Smooth muscle cell of the brain vasculature (primary cell): ENCODE measurements around the gene AEBP1.

ENCODE experiments used
- DNase-seq: peaks from one replicate; pipeline ENCODE4 v3.0.0-alpha.2; 2012; ENCODE audit warnings: low read depth, low spot score

The AEBP1 gene

DNA sequence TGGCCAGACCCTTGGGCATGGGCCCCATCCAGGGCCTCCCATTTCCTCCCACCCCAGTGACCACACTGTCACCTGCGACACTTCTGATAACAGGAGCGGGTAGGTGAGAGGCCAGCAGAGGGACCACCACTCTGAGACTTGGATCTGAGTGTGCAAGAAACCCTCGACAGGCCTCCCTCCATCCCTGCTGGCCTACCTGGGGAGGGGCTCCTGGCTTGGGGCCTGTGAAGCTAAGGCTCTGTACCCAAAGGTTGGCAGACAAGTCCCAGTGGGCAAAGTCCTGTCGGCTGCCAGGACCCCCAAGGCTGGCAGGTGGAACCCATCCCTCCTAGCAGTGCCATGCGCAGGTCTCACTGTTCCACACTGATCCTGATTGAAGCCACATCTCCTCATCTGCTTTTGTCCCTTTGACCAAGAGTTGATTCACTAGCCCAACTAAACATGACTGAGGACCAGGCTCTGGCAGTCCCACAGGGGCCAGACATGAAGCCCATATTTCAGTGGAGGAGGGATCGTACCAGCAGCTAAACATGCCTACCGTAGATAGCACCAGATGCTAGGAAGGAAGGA, 37.6 kb upstream of the AEBP1 start:
- no peak for DNase-seq

DNA sequence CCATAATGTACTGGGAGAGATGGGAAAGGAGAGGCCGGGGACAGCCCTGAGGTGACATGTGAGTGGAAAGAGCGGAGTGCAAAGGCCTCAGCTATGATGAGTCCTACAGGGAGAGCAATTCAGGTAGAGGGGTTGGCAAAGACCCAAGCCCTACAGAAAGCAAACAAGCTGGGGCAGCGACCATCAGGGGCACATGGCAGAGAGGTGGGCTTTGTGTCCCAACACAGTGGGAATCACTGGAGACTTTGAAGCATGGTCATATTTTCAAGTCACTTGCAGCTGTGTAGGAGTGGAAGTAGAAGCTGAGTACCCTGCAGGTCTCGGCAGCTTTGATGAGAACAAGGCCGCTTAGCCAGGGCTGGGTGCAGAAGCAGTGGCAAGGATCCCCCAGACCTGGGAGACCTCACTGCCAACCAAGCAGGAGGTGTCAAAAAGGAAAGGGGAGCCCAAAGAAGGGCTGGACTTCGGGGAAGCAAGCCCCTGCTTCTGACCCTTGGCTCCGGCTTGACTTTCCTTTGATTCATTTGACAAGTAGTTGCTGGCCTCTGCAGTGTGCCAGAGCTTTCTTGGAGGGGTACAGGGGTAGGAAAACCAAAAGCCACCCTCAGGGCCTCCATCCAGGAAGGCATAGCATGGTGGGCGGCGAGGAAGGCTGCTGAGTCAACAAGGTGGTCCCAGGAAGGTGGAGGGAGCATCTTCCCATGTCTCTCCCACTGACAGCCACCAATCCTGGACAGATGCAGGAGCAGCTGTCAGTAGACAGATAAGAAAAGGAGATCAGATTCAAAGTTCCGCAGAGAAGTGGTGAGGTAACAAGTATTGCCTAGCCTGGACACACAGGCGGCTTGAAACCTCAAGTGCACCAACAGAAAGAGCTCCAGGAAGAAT, 36.8 kb upstream of the AEBP1 start:
- DNase-seq = no peak

DNA sequence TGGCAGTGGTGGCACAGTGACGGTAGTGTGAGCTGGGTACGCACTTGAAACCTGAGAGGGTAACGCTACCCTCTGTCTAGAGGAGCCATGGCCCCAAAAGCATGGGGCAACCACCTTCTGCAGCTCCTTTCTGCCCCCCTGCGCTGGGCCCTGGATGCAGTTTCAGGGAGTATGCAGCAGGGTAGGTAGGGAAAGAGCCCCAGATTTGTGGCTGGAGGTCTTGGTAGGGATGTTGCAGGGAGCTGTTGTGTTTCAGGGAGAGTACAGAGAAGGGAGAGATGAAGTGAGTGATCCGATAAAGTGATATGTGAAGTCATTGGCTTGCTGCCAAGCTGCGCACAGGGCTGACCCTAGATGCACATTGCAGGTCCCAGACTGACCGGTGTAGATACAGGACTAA, 36.1 kb upstream of the AEBP1 start:
- no peak for DNase-seq

DNA sequence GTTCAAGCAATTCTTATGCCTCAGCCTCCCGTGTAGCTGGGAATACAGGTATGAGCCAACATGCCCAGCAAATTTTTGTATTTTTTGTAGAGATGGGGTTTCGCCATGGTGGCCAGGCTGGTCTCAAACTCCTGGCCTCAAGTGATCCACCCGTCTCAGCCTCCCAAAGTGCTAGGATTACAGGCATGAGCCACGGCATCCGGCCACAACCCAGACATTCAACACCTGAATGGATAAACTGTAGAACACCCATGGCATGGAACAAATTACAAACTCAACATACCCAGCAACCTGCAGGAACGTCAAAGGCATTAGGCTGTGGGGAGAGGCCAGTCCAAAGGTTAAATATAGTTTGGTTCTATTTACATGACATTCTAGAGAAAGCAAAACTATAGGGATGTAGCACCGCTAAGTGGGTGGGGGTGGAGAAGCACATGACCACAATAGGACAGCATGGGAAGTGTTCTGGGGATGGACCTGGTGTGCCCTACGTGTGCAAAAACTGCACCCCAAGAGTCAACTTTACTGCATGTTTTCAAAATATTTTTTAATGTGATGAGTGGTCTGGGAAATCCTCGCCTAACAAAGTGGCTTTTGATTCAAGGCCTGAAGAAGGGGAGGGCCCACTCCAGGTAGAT, 32.3 kb upstream of the AEBP1 start:
- no peak for DNase-seq

DNA sequence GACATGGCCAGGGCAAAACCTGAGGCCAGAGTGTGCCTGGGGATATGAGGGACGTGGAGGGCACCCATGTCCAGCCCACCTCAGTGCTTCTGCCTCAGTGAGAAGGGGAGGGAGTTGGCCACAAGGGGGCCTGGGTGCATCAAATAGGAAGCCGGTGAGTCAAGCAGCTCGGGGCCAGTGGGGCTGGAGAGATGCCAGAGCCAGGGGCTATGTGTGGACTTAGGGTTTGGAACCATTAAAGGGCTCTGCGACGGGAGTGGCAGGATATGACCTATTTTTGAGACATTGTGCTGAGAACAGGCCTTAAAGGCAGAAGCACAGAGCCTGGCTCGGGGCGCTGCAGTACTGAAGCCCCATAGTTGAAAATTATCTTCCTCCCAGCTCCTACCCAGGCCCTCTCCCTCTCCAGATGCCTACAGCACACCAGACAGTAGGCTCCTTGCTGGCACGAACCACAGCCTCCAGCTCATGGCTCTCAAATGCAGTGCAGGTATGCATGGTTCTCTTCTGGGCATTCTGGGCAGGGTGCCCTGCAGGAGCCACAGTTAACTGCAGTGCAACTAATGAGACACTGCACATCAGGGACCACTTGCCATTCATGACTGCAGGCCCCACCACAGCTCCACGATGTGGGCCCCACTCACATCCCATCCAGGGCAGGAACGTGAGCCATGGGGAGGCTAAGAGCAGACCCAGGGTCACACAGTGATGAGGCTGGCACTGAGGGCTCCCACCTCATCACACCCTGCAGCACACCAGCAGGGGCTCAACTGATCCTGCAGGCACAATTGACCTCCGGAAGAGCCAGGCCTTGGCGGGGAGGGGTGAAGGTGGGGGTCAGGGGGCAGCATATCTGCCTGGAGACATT, 31.5 kb upstream of the AEBP1 start:
- DNase-seq = peak; percentile 70

DNA sequence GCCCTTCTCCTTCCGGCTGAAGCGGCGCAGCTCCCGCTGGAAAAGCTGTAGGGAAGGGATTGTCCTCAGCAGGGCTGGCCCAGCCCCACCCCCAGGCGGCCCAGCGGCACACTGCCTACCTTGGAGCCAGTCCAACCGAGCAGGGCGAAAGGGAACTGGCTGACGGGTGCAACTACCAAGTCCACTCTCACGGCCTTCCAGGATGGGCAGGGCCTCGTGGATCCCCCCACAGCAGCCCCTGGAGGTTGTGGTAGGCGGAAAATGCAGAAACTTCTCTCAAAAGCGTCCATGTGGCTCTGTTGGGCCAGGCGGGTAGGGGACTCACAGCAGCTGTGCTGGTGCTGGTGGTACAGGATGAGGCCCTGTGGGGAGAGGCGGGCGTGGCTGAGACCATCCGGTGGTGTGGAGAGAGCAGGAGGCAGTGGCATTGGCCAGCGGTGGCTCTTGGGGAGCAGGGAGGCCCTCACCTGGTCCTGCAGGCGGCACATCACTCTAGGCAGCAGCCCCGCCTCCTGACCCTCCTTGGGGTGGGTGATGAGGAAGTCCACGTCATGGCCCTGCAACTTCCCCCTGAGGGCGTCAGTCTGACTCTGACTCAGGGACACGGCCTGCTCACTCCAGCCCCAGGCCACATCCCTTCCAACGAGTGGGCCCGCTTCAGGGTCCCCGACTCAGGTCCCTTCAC, 30.3 kb upstream of the AEBP1 start:
- no peak for DNase-seq

DNA sequence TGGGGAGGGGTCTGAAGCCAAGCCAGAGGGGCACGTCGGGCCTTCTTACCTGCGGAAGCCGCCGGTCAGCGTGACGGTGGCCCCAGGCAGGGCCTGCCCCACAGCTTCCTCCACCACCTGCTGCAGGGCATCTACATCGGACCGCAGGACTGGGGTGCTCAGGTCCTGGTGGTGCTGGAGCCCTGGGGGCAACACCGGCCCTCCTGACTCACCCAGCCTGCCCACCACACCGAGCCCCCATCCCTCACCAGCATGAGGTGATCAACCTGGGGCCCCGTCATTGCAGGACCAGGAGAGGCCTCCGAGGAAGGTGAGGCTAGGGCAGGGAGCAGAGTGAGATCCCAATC, 29.8 kb upstream of the AEBP1 start:
- no peak for DNase-seq

DNA sequence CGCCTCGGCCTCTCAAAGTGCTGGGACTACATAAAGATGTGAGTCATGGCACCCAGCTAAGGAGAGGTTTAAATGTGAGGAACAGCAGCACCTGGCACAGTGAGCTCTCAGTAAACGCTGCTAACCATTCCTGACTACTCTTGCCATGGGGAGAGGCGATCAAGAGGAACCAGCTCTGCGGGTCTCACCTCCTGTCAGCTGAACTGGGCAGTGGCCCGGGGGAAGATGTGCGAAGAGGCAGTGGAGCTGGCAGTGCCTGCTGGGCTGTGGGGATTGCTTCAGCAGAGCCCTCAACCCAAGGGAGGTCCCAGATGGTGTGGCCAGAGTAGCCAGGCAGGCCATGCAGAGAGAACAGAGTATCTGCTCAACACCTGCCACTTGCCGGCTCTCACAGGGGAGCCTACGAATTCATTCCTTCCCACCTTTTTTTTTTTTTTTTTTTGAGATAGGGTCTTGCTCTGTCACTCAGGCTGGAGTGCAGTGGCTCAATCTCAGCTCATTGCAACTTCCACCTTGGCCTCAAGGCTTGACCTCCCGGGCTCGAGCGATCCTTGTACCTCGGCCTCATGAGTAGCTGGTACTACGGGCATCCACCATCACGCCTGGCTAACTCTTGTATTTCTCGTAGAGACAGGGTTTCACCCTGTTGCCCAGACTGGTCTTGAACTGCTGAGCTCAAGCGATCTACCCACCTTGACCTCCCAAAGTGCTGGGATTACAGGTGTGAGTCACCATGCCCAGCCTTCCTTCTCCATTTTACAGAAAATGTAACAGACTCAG, 28.7 kb upstream of the AEBP1 start:
- no peak for DNase-seq

DNA sequence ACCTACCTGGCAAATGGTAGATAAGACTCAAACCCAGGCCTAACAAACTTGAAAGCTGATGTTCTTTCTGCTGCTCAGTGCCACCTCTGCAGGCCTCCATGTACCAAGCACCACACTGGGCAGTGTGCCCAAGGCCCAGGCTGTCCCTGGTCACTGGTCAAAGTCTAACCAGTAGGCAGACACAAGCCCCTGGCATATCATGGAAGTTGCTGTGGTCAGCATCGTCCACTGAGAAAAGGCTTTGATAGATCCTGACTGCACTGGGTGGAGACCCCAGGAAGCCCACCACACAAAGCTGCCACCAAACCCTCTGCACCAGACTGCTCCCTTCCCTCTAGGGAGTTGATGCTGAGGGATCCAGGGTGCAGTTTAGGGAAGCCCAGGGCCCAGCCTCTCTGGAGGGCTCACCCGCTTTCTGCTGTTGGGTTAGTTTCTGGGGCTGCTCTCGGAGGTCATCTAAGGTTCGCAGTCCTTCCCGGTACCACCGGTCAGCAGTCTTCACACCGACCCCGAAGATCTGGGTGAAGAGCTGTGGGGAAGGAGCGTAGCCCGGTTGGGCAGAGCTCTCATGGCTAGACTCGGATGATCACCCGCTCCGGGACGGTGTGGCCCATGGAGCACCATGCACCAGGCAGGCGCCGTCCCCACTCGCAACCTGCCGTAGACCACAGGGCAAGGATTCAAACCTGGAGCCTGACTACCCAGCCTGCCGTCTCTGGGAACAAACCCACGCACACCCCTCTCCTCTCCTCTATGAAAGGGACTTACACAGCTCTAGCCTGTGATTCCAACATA, 27.8 kb upstream of the AEBP1 start:
- no peak for DNase-seq

DNA sequence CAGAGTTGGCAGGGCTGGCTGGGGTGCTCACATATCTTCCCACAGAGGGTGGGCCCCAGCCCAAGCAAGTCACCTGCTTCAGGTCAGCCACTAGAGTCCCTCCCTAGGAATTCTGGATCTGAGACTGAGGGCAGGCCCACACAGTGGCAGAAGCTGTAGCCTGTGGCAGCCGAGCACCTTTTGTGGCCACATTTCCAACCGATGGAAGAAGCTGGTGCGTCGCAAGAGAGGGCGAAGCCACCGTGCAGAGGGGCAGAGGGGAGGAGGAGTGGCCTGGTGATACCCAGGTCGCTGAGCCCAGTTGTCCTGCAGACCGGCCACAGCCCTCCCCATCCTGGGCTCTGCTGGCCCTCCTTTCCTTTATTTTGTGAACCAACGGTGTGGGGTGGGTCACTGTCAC, 27.1 kb upstream of the AEBP1 start:
- no peak for DNase-seq

DNA sequence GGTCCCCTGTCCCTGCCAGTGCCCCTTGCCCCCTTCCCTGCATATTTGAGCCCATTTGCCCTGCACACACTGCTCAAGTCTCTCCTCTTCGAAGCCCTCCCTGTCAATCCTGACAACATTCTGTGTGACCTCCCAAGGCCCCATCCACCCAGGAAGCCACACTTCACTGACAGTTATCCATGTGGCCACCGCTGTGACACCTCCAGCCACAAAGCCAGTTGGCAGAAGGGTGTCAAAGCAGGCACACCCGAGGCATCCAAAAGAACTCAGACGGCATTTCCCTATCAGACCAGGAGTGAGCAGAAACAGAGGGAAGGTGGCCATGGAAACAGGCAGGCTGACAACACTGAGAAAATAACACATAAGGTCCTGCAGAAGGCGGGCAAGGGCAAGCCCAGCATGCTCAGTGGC, 26.5 kb upstream of the AEBP1 start:
- no peak for DNase-seq

DNA sequence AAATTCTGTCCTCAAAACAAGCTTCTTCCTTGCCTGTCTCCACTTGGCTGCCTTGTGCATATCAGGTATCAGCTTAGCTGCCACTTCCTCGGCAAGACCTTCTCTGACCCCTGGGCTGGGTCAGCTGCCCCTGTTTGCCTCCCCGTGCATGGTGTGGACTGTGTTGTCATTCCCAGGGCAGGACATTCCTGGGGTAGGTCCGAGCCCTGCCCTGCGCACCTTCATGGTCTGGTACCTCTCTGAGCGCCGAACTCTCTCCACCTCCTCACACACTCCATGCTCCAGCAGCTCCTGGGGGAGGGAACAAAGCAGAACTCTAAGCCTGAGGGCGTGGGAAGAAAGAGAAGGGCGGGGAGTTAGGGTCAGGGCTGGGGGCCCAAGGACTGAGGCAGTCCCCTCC, 25.6 kb upstream of the AEBP1 start:
- DNase-seq = no peak

DNA sequence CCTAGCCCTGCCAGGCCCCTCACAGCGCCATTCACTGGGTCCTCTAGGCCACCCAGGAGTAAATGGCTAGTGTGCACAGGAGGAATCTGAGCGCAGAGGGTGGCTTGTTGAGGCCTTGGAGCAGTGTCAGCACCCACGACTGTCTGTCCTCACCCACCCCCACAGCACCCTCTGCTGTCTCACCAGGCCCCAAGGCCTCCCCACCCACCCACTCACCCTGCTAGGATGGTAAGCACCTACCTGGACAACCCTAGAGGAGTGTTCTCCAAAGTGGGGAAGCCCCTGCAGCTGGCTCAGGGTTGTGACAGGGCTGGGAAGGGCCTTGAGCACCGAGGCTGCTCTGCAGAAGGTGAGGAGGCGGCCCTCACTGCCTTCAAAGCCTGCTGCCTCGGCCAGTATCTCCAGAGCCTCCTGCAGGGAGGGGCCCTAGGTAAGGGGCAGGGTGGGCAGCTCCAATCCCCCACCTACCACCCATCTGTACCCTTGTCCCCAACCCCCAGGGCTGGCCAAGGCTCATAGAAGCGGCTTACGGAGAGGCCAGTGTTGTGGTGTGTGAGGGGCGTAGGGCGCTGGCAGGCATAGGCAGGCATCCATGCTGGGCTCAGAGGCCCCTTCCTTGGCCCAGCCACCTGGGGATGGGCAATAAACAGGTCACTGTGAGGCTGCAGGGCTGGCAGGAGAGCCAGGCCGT, 24.7 kb upstream of the AEBP1 start:
- no peak for DNase-seq

DNA sequence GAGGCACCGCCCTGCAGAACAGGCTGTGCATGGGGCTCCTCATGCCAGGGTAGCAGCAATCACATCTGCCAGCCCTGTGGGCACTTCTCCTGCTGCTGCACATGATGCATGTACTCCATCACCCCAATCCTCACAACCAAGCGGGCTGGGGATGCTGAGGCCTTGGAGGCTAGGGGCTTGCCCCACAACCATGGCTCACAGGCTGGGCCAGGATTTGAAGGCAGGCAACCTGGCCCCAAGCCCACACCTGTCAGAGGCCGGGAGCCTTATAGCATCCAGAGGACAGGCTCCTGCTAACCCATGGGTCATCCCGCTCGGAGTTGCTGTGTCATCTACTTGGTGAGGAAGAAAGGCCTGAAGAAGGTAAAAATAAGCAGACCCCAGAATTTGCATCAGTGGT, 24.0 kb upstream of the AEBP1 start:
- DNase-seq = no peak

DNA sequence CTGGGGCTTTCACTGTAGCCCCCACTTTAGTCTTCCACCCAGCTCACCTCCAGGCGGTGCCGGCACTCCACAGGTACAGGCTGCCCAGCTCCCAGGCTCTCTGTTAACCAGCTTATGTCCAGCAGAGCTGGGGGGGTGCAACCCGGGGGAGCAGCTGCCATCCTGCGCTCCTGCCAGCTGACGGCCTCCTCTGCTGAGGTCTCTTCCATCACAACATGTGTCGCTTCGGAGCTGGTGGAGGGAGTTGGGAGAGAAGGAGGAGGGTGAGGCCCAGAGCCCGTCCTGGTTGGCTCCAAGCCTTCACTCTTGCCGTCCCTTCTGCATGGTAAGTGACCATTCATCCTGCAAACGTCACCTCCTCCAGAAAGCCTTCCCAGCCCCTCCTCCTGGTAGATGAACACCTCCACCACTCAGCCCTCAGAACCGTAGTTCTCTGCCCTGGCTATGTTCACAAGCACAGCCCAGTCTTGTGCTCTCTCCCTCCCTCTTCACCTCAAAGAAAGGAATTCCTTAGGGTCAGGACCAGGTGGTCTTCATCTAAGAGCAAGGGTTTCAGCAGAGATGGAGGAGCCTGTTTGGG, 23.4 kb upstream of the AEBP1 start:
- no peak for DNase-seq

DNA sequence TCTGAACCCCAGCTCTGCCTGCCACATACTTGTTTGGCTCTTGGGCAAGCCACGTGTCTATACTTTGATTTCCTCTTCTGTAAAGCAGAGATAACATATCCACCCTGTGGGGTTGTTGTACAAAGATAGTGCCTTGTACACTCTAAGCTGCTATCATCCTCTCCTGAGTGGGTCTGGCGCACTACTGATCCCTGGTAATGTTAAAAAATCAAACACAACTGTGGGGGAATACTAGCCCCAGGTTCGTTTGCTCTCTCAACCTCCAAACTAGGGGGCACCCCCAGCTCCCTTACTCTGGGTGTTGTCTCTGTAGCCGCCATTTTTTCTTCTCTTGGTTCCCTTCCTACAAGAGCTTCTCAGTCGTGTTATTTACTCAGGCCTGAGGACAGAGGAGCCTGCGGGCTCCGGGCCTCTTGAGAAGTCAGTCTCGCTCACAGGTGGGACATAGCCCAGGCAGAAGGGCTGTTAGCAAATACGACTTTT, 22.8 kb upstream of the AEBP1 start:
- no peak for DNase-seq

DNA sequence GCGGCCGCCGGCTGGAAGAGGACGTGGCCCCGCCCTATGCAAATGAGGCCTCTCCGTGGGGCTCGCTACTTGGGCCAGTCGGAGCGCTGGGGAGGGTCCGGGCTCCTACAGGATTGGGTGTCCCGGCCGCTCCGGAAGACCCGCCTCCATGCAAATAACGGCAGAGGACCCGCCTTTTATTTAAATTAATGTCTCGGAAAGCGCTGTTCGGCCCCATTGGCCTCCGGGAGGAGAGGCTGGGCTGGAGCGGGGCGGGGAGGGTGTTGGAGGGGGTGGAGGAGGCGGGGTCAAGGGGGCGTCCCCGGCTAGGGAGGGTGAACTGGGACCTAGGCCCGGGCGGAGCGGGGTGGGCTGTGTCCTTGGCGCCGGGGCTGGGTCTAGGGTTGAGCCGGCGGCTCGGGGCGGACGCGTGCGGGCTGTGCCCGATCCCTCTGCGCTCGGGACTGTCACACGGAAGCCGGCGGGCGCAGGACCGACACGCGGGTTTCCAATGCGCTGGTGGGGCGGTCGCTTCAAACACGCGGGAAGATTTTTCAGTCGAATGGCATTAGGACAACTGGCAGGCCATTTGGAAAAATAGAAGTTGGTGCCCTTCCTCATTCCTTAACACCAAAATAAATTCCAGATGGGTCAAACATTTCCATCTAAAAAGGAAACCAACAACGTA, 21.5 kb upstream of the AEBP1 start:
- DNase-seq = peak; percentile 97

DNA sequence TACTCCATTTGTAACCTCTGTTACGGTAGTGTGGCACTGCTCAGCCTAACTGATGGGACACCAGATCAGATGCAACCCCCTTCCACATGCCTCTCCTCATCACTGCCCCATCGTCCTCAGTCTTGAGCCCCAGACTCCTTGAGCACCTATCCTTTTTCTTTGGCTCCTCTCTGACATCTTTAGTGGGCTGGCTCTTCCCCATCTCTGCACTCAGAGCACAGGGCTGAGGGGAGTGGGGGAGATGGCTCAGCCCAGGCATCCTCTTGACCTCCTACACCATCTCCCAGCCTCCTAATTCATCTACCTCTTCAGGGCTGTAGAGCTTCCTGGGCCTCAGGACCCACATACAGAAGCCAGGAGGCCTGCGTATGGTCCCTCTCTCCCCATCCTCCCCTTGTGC, 20.3 kb upstream of the AEBP1 start:
- no peak for DNase-seq
